Colon (tissue), 2 donors: ENCODE results near the gene TBC1D14.

Source experiments
- FAIRE-seq: peaks from 2 replicates; lab custom pipeline; 2012; peaks lifted over from hg19 to GRCh38; lab: Jason Lieb, UNC
- donor health status: control.
- donor health status: control.

Gene TBC1D14

GRCh38 chr4:6929812-6930464 lies 20.3 kb downstream of the TBC1D14 start:
- no peak for FAIRE-seq

GRCh38 chr4:6932475-6932874 lies 22.8 kb downstream of the TBC1D14 start:
- no peak for FAIRE-seq

GRCh38 chr4:6932918-6933317 lies 23.3 kb downstream of the TBC1D14 start:
- no peak for FAIRE-seq

- no peak for FAIRE-seq
Measured at GRCh38 chr4:6933691-6934430, 24.2 kb downstream of the TBC1D14 start.

GRCh38 chr4:6935965-6936364 lies 26.3 kb downstream of the TBC1D14 start:
- no peak for FAIRE-seq

GRCh38 chr4:6937201-6937600 lies 27.6 kb downstream of the TBC1D14 start:
- no peak for FAIRE-seq

GRCh38 chr4:6937754-6938153 lies 28.1 kb downstream of the TBC1D14 start:
- FAIRE-seq: no peak

GRCh38 chr4:6938237-6938636 lies 28.6 kb downstream of the TBC1D14 start:
- FAIRE-seq: no peak

- FAIRE-seq: no peak
Measured at GRCh38 chr4:6938647-6939271, 29.1 kb downstream of the TBC1D14 start.

- no peak for FAIRE-seq
Measured at GRCh38 chr4:6939761-6940743, 30.4 kb downstream of the TBC1D14 start.

GRCh38 chr4:6940744-6941137 lies 31.1 kb downstream of the TBC1D14 start:
- no peak for FAIRE-seq

- FAIRE-seq: no peak
Measured at GRCh38 chr4:6941796-6942195, 32.2 kb downstream of the TBC1D14 start.

- no peak for FAIRE-seq
Measured at GRCh38 chr4:6942238-6942800, 32.7 kb downstream of the TBC1D14 start.

GRCh38 chr4:6943012-6943884 lies 33.6 kb downstream of the TBC1D14 start:
- FAIRE-seq: no peak

GRCh38 chr4:6943885-6944225 lies 34.2 kb downstream of the TBC1D14 start:
- FAIRE-seq: no peak

- no peak for FAIRE-seq
Measured at GRCh38 chr4:6944301-6945051, 34.9 kb downstream of the TBC1D14 start.

- FAIRE-seq: no peak
Measured at GRCh38 chr4:6945052-6945409, 35.4 kb downstream of the TBC1D14 start.

GRCh38 chr4:6946497-6946896 lies 36.9 kb downstream of the TBC1D14 start:
- no peak for FAIRE-seq

- FAIRE-seq: no peak
Measured at GRCh38 chr4:6948134-6948460, 38.5 kb downstream of the TBC1D14 start.

GRCh38 chr4:6951880-6952381 lies 42.3 kb downstream of the TBC1D14 start:
- no peak for FAIRE-seq
